ENCODE data around the gene SLC4A1AP.

SLC4A1AP gene

GRCh38 chr2:27730261-27730662 is 66.6 kb downstream of the SLC4A1AP start:
- H3K23ac ChIP-seq (ENCODE audit: low read length): no peak overlapping the region
- H3K4me1 ChIP-seq (ENCODE audit: control insufficient read depth in 1 of 2, insufficient read depth in 2 of 2, low read length in 2 of 2): peaks cover 8 to 14% of the 10 kb centered on the region in 2 experiments
- peaks cover 2% of the 10 kb centered on the region for H3K79me2 ChIP-seq (ENCODE audit: control insufficient read depth, insufficient read depth, low read length, poor library complexity)
- H4K8ac ChIP-seq (ENCODE audit: low read depth, low read length): no peak overlapping the region
- no peak overlapping the region for H3K18ac ChIP-seq (ENCODE audit: low read length)
- no peak overlapping the region for H3K4ac ChIP-seq (ENCODE audit: low read depth, low read length)
- no peak overlapping the region for H2BK5ac ChIP-seq (ENCODE audit: low read depth, low read length, poor library complexity)
- H2AFZ ChIP-seq (ENCODE audit: insufficient read depth, low read length, poor library complexity): no peak overlapping the region
- no peak overlapping the region for H3K27ac ChIP-seq (ENCODE audit: low read depth, low read length)
- no peak overlapping the region for H3K14ac ChIP-seq (ENCODE audit: low read length)
- WGBS (ENCODE audit: extremely low coverage, insufficient coverage, insufficient read length): no CpG with 5 or more reads among the region's 3 CpGs
- H4K12ac ChIP-seq (ENCODE audit: low read depth, low read length): no peak overlapping the region
- H2AK5ac ChIP-seq (ENCODE audit: low read length): no peak overlapping the region
- no peak overlapping the region for H2BK120ac ChIP-seq (ENCODE audit: insufficient read depth, low read length, poor library complexity)
- no peak overlapping the region for H3K4me3 ChIP-seq (ENCODE audit: low read depth, low read length)
- peaks cover 2% of the 10 kb centered on the region for H3K9me3 ChIP-seq (ENCODE audit: insufficient read depth, low read depth, low read length)
- H3K27me3 ChIP-seq (ENCODE audit: insufficient read depth, low read length): no peaks in the 10 kb centered on the region
- H3K4me2 ChIP-seq (ENCODE audit: low read length): no peak overlapping the region
- DNase-seq: no peak
- H4K91ac ChIP-seq (ENCODE audit: low read depth, low read length): no peak overlapping the region
- no peaks in the 10 kb centered on the region for H3K36me3 ChIP-seq (ENCODE audit: control insufficient read depth in 1 of 2, insufficient read depth in 2 of 2, low read length in 2 of 2)
- H3K79me1 ChIP-seq (ENCODE audit: low read length): peaks cover 2% of the 10 kb centered on the region
- peak overlapping the region; percentile 5 for H2BK12ac ChIP-seq (ENCODE audit: low read length)
- H3K9ac ChIP-seq (ENCODE audit: low read length): no peak overlapping the region

GRCh38 chr2:27730980-27731691 is 67.4 kb downstream of the SLC4A1AP start:
- no peak overlapping the region for H4K12ac ChIP-seq (ENCODE audit: low read depth, low read length)
- no peak for DNase-seq
- no peak overlapping the region for H2AFZ ChIP-seq (ENCODE audit: insufficient read depth, low read length, poor library complexity)
- H3K9ac ChIP-seq (ENCODE audit: low read length): no peak overlapping the region
- no peak overlapping the region for H3K27ac ChIP-seq (ENCODE audit: low read depth, low read length)
- no peak overlapping the region for H3K4me3 ChIP-seq (ENCODE audit: low read depth, low read length)
- no peak overlapping the region for H2BK12ac ChIP-seq (ENCODE audit: low read length)
- no peak overlapping the region for H4K8ac ChIP-seq (ENCODE audit: low read depth, low read length)
- H3K79me1 ChIP-seq (ENCODE audit: low read length): peaks cover 4% of the 10 kb centered on the region
- H3K14ac ChIP-seq (ENCODE audit: low read length): no peak overlapping the region
- peaks cover 2% of the 10 kb centered on the region for H3K9me3 ChIP-seq (ENCODE audit: insufficient read depth, low read depth, low read length)
- no peak overlapping the region for H3K23ac ChIP-seq (ENCODE audit: low read length)
- H3K27me3 ChIP-seq (ENCODE audit: insufficient read depth, low read length): no peaks in the 10 kb centered on the region
- no peak overlapping the region for H2AK5ac ChIP-seq (ENCODE audit: low read length)
- H3K4me2 ChIP-seq (ENCODE audit: low read length): no peak overlapping the region
- WGBS (ENCODE audit: extremely low coverage, insufficient coverage, insufficient read length): no CpG with 5 or more reads among the region's 4 CpGs
- no peak overlapping the region for H3K18ac ChIP-seq (ENCODE audit: low read length)
- H3K36me3 ChIP-seq (ENCODE audit: control insufficient read depth in 1 of 2, insufficient read depth in 2 of 2, low read length in 2 of 2): no peaks in the 10 kb centered on the region
- H3K79me2 ChIP-seq (ENCODE audit: control insufficient read depth, insufficient read depth, low read length, poor library complexity): peaks cover 4% of the 10 kb centered on the region
- H3K4ac ChIP-seq (ENCODE audit: low read depth, low read length): no peak overlapping the region
- H2BK120ac ChIP-seq (ENCODE audit: insufficient read depth, low read length, poor library complexity): no peak overlapping the region
- H3K4me1 ChIP-seq (ENCODE audit: control insufficient read depth in 1 of 2, insufficient read depth in 2 of 2, low read length in 2 of 2): peaks cover 9 to 20% of the 10 kb centered on the region in 2 experiments
- no peak overlapping the region for H2BK5ac ChIP-seq (ENCODE audit: low read depth, low read length, poor library complexity)
- H4K91ac ChIP-seq (ENCODE audit: low read depth, low read length): no peak overlapping the region

GRCh38 chr2:27734305-27734704 is 70.6 kb downstream of the SLC4A1AP start:
- no CpG with 5 or more reads among the region's 1 CpG for WGBS (ENCODE audit: extremely low coverage, insufficient coverage, insufficient read length)
- Histone ChIP-seq H3K4ac (ENCODE audit: low read depth, low read length) (no peak overlapping the region), H2AK5ac (ENCODE audit: low read length) (no peak overlapping the region), H2AFZ (ENCODE audit: insufficient read depth, low read length, poor library complexity) (no peak overlapping the region), H3K18ac (ENCODE audit: low read length) (no peak overlapping the region), H2BK120ac (ENCODE audit: insufficient read depth, low read length, poor library complexity) (no peak overlapping the region), H3K79me1 (ENCODE audit: low read length) (peaks cover 4% of the 10 kb centered on the region), H3K36me3 (ENCODE audit: control insufficient read depth in 1 of 2, insufficient read depth in 2 of 2, low read length in 2 of 2) (no peaks in the 10 kb centered on the region), H4K91ac (ENCODE audit: low read depth, low read length) (no peak overlapping the region), H4K8ac (ENCODE audit: low read depth, low read length) (no peak overlapping the region), H3K23ac (ENCODE audit: low read length) (no peak overlapping the region), H3K9me3 (ENCODE audit: insufficient read depth, low read depth, low read length) (peaks cover 2% of the 10 kb centered on the region), H4K12ac (ENCODE audit: low read depth, low read length) (no peak overlapping the region), H3K79me2 (ENCODE audit: control insufficient read depth, insufficient read depth, low read length, poor library complexity) (peaks cover 4% of the 10 kb centered on the region), H3K4me3 (ENCODE audit: low read depth, low read length) (no peak overlapping the region), H3K4me2 (ENCODE audit: low read length) (no peak overlapping the region), H2BK12ac (ENCODE audit: low read length) (no peak overlapping the region), H3K27ac (ENCODE audit: low read depth, low read length) (no peak overlapping the region), H3K9ac (ENCODE audit: low read length) (no peak overlapping the region), H3K4me1 (ENCODE audit: control insufficient read depth in 1 of 2, insufficient read depth in 2 of 2, low read length in 2 of 2) (peaks cover 3 to 14% of the 10 kb centered on the region in 2 experiments), H3K14ac (ENCODE audit: low read length) (no peak overlapping the region), H3K27me3 (ENCODE audit: insufficient read depth, low read length) (no peaks in the 10 kb centered on the region), H2BK5ac (ENCODE audit: low read depth, low read length, poor library complexity) (no peak overlapping the region)
- DNase-seq: no peak

GRCh38 chr2:27735263-27735904 is 71.7 kb downstream of the SLC4A1AP start:
- no CpG with 5 or more reads among the region's 51 CpGs for WGBS (ENCODE audit: extremely low coverage, insufficient coverage, insufficient read length)

More at GRCh38 chr2:27735263-27735904, 71.7 kb downstream of the SLC4A1AP start:
- Histone ChIP-seq H3K4me1 (ENCODE audit: control insufficient read depth in 1 of 2, insufficient read depth in 2 of 2, low read length in 2 of 2) (peaks cover 3 to 10% of the 10 kb centered on the region in 2 experiments), H3K9ac (ENCODE audit: low read length) (peak overlapping the region; percentile 35), H3K79me2 (ENCODE audit: control insufficient read depth, insufficient read depth, low read length, poor library complexity) (peaks cover 4% of the 10 kb centered on the region), H3K36me3 (ENCODE audit: control insufficient read depth in 1 of 2, insufficient read depth in 2 of 2, low read length in 2 of 2) (no peaks in the 10 kb centered on the region), H2BK5ac (ENCODE audit: low read depth, low read length, poor library complexity) (no peak overlapping the region), H3K23ac (ENCODE audit: low read length) (no peak overlapping the region), H2AFZ (ENCODE audit: insufficient read depth, low read length, poor library complexity) (peak overlapping the region; percentile 38), H2AK5ac (ENCODE audit: low read length) (no peak overlapping the region), H4K91ac (ENCODE audit: low read depth, low read length) (peak overlapping the region; percentile 82), H3K27ac (ENCODE audit: low read depth, low read length) (no peak overlapping the region), H2BK12ac (ENCODE audit: low read length) (peak overlapping the region; percentile 41), H3K27me3 (ENCODE audit: insufficient read depth, low read length) (no peaks in the 10 kb centered on the region), H4K12ac (ENCODE audit: low read depth, low read length) (peak overlapping the region; percentile 55), H3K18ac (ENCODE audit: low read length) (peak overlapping the region; percentile 13), H3K14ac (ENCODE audit: low read length) (peak overlapping the region; percentile 23), H4K8ac (ENCODE audit: low read depth, low read length) (peak overlapping the region; percentile 84), H2BK120ac (ENCODE audit: insufficient read depth, low read length, poor library complexity) (peak overlapping the region; percentile 70), H3K4me2 (ENCODE audit: low read length) (peak overlapping the region; percentile 76), H3K79me1 (ENCODE audit: low read length) (peaks cover 4% of the 10 kb centered on the region), H3K4ac (ENCODE audit: low read depth, low read length) (peak overlapping the region; percentile 5), H3K4me3 (ENCODE audit: low read depth, low read length) (peak overlapping the region; percentile 55), H3K9me3 (ENCODE audit: insufficient read depth, low read depth, low read length) (peaks cover 2% of the 10 kb centered on the region)
- no peak for DNase-seq
